Measurements from ENCODE around the gene CACNA1D.

The CACNA1D gene

GRCh38 chr3:53524566-53524965 is 30.2 kb downstream of the CACNA1D start:
- DNase-seq (ENCODE audit: low read depth), result no peak
- TF ChIP-seq, protein P1, sequence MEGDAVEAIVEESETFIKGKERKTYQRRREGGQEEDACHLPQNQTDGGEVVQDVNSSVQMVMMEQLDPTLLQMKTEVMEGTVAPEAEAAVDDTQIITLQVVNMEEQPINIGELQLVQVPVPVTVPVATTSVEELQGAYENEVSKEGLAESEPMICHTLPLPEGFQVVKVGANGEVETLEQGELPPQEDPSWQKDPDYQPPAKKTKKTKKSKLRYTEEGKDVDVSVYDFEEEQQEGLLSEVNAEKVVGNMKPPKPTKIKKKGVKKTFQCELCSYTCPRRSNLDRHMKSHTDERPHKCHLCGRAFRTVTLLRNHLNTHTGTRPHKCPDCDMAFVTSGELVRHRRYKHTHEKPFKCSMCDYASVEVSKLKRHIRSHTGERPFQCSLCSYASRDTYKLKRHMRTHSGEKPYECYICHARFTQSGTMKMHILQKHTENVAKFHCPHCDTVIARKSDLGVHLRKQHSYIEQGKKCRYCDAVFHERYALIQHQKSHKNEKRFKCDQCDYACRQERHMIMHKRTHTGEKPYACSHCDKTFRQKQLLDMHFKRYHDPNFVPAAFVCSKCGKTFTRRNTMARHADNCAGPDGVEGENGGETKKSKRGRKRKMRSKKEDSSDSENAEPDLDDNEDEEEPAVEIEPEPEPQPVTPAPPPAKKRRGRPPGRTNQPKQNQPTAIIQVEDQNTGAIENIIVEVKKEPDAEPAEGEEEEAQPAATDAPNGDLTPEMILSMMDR (conservative IDR thresholded peaks at IDR 0.05; ENCODE audit: control insufficient read depth, insufficient read depth, low read depth, low read length), result no peak
- H3K4me3 ChIP-seq (ENCODE audit: control insufficient read depth, low read depth, low read length), result no peak overlapping the region

- no peak overlapping the region for H3K4me3 ChIP-seq (ENCODE audit: control insufficient read depth, low read depth, low read length)
- TF ChIP-seq, protein P1 (conservative IDR thresholded peaks at IDR 0.05; ENCODE audit: control insufficient read depth, insufficient read depth, low read depth, low read length), result no peak
These were observed 31.6 kb downstream of the CACNA1D start for GRCh38 chr3:53525765-53526703.

GRCh38 chr3:53526704-53527055 is 32.3 kb downstream of the CACNA1D start:
- DNase-seq (ENCODE audit: low read depth), result no peak
- TF ChIP-seq, protein P1 (conservative IDR thresholded peaks at IDR 0.05; ENCODE audit: control insufficient read depth, insufficient read depth, low read depth, low read length), result no peak

More at GRCh38 chr3:53525765-53526703, 31.6 kb downstream of the CACNA1D start:
- DNase-seq (ENCODE audit: low read depth), result peak; percentile 68

DNA sequence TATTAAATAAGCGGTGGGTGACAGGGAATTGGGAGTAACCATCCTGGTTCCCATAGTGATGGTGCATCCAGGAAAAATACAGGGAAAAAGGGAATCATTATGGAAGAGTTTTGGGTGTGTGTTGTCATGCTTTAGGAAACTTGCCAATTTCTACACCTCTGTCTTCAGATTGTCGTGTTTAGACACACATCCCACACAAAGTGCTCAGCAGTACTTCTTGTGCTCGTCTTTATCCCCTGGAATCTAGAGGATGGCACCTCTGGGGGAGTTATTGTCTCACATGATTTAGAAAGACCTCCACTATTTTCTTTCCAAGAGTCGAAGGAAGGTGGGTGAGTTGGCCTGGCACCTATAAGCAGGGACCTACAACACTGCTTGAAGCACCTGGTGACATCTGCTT is 35.8 kb downstream of the CACNA1D start:
- DNase-seq (ENCODE audit: low read depth), result no peak
- H3K4me3 ChIP-seq (ENCODE audit: control insufficient read depth, low read depth, low read length), result no peak overlapping the region
- TF ChIP-seq, protein P1 (conservative IDR thresholded peaks at IDR 0.05; ENCODE audit: control insufficient read depth, insufficient read depth, low read depth, low read length), result no peak

More at GRCh38 chr3:53526704-53527055, 32.3 kb downstream of the CACNA1D start:
- H3K4me3 ChIP-seq (ENCODE audit: control insufficient read depth, low read depth, low read length), result no peak overlapping the region

- no peak for DNase-seq (ENCODE audit: low read depth)
- no peak overlapping the region for H3K4me3 ChIP-seq (ENCODE audit: control insufficient read depth, low read depth, low read length)
- TF ChIP-seq, protein P1 (conservative IDR thresholded peaks at IDR 0.05; ENCODE audit: control insufficient read depth, insufficient read depth, low read depth, low read length), result no peak
These were observed 37.3 kb downstream of the CACNA1D start for GRCh38 chr3:53531749-53532148.

GRCh38 chr3:53533472-53533871 is 39.1 kb downstream of the CACNA1D start:
- no peak for DNase-seq (ENCODE audit: low read depth)
- TF ChIP-seq, protein P1 (conservative IDR thresholded peaks at IDR 0.05; ENCODE audit: control insufficient read depth, insufficient read depth, low read depth, low read length), result no peak
- no peak overlapping the region for H3K4me3 ChIP-seq (ENCODE audit: control insufficient read depth, low read depth, low read length)
